Measurements from ENCODE around the gene TBCD.
A peak's percentile ranks its signal among the peaks of the same experiment; 100 is the strongest.

Gene TBCD

GRCh38 chr17:82835766-82836512 lies 84.1 kb downstream of the TBCD start:
- no peak for DNase-seq

GRCh38 chr17:82836823-82837357 lies 85.0 kb downstream of the TBCD start:
- DNase-seq = no peak

GRCh38 chr17:82837586-82838320 lies 85.9 kb downstream of the TBCD start:
- no peak for DNase-seq

- DNase-seq = peak in 1 of 2 donors; percentile 21
These were observed 86.7 kb downstream of the TBCD start for GRCh38 chr17:82838386-82839063.

GRCh38 chr17:82839617-82840292 lies 87.9 kb downstream of the TBCD start, which contains the start of gene ZNF750:
TSS of gene ZNF750 (minus strand) at chr17:82840022. CDS start at chr17:82832454, 7,568 bp downstream.
- no peak for DNase-seq

GRCh38 chr17:82840431-82840831 lies 88.6 kb downstream of the TBCD start:
- DNase-seq = no peak

GRCh38 chr17:82841921-82842596 lies 90.2 kb downstream of the TBCD start:
- DNase-seq = no peak

GRCh38 chr17:82843904-82844680 lies 92.2 kb downstream of the TBCD start:
- no peak for DNase-seq

- no peak for DNase-seq
These were observed 92.9 kb downstream of the TBCD start for GRCh38 chr17:82844796-82845162.

GRCh38 chr17:82845163-82845807 lies 93.4 kb downstream of the TBCD start:
- no peak for DNase-seq

- DNase-seq = no peak
These were observed 94.3 kb downstream of the TBCD start for GRCh38 chr17:82846061-82846691.

GRCh38 chr17:82848022-82848592 lies 96.2 kb downstream of the TBCD start:
- DNase-seq = no peak

- no peak for DNase-seq
These were observed 97.4 kb downstream of the TBCD start for GRCh38 chr17:82849076-82849945.

GRCh38 chr17:82851381-82851780 lies 99.5 kb downstream of the TBCD start:
- DNase-seq = no peak

GRCh38 chr17:82854226-82854625 lies 102.4 kb downstream of the TBCD start:
- no peak for DNase-seq

- no peak for DNase-seq
These were observed 104.5 kb downstream of the TBCD start for GRCh38 chr17:82856361-82856760.

- peak in 1 of 2 donors; percentile 3 for DNase-seq
These were observed 106.7 kb downstream of the TBCD start for GRCh38 chr17:82858376-82859126.
